ENCODE data around the gene NOP10. TPM values are rescaled to one million over a fixed set of nuclear protein-coding genes. Genes with fewer than 3 reads are reported as not detected.
A peak's percentile ranks its signal among the peaks of the same experiment; 100 is the strongest.

The NOP10 gene
- total and polyA plus RNA-seq, 2 experiments from 2014 or later, result 110 to 307 TPM

DNA sequence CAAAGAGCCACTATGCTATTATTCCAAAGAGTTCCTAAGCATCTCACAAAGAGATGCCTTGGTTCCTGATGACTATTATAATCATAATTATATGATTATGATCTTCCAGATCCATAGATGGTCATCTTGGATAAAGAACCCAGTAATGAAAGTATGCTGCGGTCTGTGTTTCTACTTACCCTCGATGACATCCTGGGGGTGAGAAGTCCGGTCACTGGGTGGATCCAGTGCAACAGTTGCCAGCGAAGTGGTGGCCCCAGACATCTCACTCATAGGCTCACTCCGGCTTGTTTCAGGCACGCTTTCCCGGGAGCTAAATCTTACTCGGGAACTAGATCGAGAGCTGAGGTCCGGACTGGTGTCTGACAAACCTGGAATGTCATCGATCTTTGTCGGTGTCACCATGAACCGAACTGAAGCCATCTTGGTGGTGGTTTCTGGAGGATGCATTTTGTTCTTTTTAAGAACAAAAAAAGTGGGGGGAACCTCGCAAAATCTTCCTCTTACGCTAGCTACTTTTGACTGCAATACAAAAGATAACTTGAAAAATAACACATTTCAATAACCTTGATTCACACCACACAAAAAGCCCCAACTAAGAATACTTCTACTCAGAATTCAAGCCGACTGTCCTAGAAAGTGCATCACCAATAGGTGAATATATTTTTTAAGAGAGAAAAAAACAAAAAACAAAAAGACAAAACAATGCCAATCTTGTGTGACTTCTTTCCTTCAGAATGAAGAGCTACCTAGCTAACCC is 6.5 kb downstream of the NOP10 start:
- H3K9me3 ChIP-seq (ENCODE audit: low read depth), result no peaks in the 10 kb centered on the region
- H3K4me1 ChIP-seq (ENCODE audit: low read depth), result peaks cover 29% of the 10 kb centered on the region
- no peaks in the 10 kb centered on the region for H3K36me3 ChIP-seq
- peak overlapping the region; percentile 93 for H3K27ac ChIP-seq
- TF ChIP-seq CTCF (IDR thresholded peaks at IDR 0.05; ENCODE audit: low read depth, low read length), result no peak
- peak overlapping the region; percentile 92 for H3K4me3 ChIP-seq
- no peak for DNase-seq (ENCODE audit: low read depth in 1 of 2, low spot score in 1 of 2)
- H3K27me3 ChIP-seq, result no peaks in the 10 kb centered on the region

DNA sequence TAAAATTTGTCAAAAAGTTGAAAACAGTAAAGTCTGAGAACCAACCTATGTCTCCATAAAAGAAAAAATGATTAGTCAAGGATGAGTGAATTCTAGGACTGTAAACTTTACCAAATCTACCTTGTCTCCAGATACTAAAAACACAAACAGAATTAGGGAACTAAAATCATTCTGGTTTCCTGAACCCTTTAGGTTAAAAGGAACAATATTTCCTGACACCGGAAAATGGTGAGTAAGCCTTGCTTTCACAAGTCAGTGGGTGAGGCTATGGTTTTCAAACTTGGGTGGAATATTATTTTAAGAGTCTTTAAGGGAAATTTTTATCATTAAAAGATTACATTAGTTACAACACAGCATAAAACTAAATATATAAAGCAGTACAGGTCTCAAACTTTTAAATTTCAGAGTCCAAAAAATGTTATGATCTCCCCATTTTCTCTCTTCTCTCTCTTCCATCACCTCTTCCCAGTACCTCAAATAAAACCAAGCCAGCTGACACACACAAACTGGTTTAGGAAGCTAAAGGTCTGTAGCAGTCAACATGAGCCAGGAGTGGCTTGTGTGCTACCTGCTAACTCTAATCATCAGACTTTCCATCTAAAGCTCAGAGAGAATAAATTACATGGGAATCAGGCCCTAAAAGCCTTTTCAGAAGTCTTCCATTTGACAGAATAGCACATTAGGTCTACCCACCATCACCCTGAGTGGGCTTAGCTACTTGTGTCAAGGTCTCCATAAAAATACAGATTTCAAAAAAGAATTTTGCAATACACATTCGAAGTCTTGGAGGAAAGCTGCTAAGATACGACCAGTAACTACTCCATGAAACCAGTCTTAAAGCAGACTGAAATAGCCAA is 7.5 kb downstream of the NOP10 start:
- no peak for TF ChIP-seq CTCF (IDR thresholded peaks at IDR 0.05; ENCODE audit: low read depth, low read length)
- no peaks in the 10 kb centered on the region for H3K27me3 ChIP-seq
- H3K36me3 ChIP-seq, result no peaks in the 10 kb centered on the region
- H3K27ac ChIP-seq, result no peak overlapping the region
- peak overlapping the region; percentile 20 for H3K4me3 ChIP-seq
- peak in 1 of 2 donors; percentile 29 for DNase-seq (ENCODE audit: low read depth in 1 of 2, low spot score in 1 of 2)
- peaks cover 35% of the 10 kb centered on the region for H3K4me1 ChIP-seq (ENCODE audit: low read depth)
- no peaks in the 10 kb centered on the region for H3K9me3 ChIP-seq (ENCODE audit: low read depth)

DNA sequence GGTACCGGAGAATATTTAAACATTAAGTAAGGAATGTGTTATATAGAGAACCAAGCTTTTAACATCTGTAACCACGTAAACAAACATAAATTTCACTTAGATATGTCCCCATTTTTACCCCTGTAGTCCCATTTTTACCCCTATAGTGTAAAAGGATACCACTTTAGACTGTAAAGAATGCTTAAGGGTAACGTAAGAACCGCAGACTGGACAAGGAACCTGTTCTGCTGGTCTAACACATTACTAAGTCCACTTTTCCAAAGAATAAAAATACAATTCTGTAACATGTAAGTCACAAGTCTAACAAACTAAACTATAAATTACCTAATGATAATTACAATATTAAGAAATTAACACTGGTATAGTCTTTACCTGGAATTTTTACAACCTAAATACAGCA is 8.3 kb downstream of the NOP10 start:
- Histone ChIP-seq H3K4me3 (peak overlapping the region; percentile 20), H3K4me1 (ENCODE audit: low read depth) (peaks cover 36% of the 10 kb centered on the region), H3K9me3 (ENCODE audit: low read depth) (no peaks in the 10 kb centered on the region), H3K36me3 (no peaks in the 10 kb centered on the region), H3K27ac (no peak overlapping the region), H3K27me3 (no peaks in the 10 kb centered on the region)
- no peak for DNase-seq (ENCODE audit: low read depth in 1 of 2, low spot score in 1 of 2)
- no peak for TF ChIP-seq CTCF (IDR thresholded peaks at IDR 0.05; ENCODE audit: low read depth, low read length)

- peak overlapping the region; percentile 65 for H3K27ac ChIP-seq
- no peak overlapping the region for H3K4me3 ChIP-seq
- TF ChIP-seq CTCF (IDR thresholded peaks at IDR 0.05; ENCODE audit: low read depth, low read length), result no peak
- H3K27me3 ChIP-seq, result no peaks in the 10 kb centered on the region
- DNase-seq (ENCODE audit: low read depth in 1 of 2, low spot score in 1 of 2), result no peak
- peaks cover 40% of the 10 kb centered on the region for H3K4me1 ChIP-seq (ENCODE audit: low read depth)
- no peaks in the 10 kb centered on the region for H3K36me3 ChIP-seq
- no peaks in the 10 kb centered on the region for H3K9me3 ChIP-seq (ENCODE audit: low read depth)
Observed at GRCh38 chr15:34332553-34333120, 10.3 kb downstream of the NOP10 start.

DNA sequence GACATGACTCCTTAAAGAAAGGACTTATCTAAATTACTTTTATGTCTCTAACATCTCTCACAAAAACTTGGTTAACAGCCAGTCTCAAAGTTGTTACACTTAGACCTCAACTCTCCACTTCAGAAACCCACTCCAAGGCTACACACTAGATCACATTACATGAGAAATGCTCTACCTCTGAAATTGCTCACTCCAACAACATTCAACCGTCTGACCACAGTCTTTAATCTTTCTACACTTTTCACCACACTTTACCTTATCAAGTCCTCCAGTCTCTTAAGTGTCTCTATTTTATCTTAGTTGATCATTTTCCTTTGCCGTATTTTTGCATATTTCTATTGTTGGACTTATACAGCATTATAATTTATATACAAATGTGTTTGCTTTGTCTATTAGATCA is 11.1 kb downstream of the NOP10 start:
- no peak for TF ChIP-seq CTCF (IDR thresholded peaks at IDR 0.05; ENCODE audit: low read depth, low read length)
- Histone ChIP-seq H3K36me3 (no peaks in the 10 kb centered on the region), H3K9me3 (ENCODE audit: low read depth) (no peaks in the 10 kb centered on the region), H3K27me3 (no peaks in the 10 kb centered on the region), H3K4me3 (no peak overlapping the region), H3K4me1 (ENCODE audit: low read depth) (peaks cover 38% of the 10 kb centered on the region), H3K27ac (peak overlapping the region; percentile 65)
- DNase-seq (ENCODE audit: low read depth in 1 of 2, low spot score in 1 of 2), result peak in 1 of 2 donors; percentile 56
